HG02884 (cell line): Measurements from ENCODE around the gene ZNHIT1.
"Not testable (repeated sequence)": the region's sequence is repeated elsewhere in the genome, so short reads cannot be mapped to it uniquely, and the experiment has no call there.

Source experiments
- ATAC-seq: cut with Tn5 transposase; IDR thresholded peaks from one replicate; pipeline ENCODE4 v1.9.1; 2021; ENCODE audit warnings: mild to moderate bottlenecking, moderate library complexity; ENCODE audit not compliant: unreplicated experiment

Gene ZNHIT1

DNA sequence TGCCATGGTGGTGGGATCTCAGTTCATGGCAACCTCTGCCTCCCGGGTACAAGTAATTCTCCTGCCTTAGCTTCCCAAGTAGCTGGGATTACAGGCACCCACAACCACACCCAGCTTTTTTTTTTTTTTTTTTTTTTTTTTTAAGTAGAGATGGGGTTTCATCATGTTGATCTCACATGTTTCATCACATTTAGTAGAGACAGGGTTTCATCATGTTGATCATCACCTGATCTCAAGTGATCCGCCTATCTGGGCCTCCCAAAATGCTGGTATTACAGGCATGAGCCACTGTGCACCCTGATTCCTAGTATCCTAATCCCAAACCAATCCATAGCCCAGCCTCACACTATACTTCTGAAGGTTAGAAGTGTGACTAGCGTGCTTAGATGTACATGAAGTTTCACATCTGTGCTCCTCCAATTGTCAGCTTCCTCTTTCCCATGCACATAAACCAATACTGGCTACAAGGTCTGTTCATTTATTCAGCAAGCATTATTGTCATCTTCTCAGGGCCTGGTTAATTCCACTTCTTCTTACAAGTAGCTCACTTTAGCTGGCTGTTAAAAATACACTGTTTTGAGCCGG lies 31.0 kb upstream of the ZNHIT1 start:
- ATAC-seq: no peak

DNA sequence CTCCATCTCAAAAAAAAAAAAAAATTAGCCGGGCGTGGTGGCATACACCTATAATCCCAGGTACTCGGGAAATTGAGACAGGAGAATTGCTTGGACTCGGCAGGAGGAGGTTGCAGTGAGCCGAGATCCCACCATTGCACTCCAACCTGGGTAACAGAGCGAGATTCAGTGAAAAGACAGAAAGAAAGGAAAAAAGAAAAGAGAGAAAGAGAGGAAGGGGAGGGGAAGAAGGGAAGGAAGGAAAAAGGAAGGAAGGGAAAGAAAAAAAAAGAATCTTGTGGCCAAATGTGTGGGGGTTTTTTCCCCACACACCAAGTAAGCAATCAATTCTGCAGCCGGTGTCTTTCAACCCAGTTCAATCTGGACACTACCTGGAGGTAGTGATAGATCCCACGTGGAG lies 28.9 kb upstream of the ZNHIT1 start:
- no peak for ATAC-seq

DNA sequence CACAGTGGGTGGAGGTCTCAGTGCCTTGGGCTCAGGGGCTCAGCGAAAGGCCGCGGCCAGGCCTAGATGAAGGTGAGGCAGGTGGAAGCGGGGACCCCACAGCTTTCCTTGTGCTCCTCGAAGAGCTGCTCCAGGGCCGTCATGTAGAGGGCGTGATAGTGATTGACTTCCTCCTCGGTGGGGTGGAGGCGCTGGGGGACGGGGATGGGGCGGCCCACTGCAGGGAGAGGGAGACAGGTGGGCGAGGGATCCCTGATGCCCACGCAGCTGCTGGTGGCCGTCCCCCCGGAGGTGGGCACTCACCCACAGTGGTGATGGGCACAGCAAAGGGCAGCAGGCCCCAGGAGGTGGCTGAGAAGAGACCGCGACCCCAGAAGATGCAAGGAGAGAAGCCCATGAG lies 22.1 kb upstream of the ZNHIT1 start:
- no peak for ATAC-seq

DNA sequence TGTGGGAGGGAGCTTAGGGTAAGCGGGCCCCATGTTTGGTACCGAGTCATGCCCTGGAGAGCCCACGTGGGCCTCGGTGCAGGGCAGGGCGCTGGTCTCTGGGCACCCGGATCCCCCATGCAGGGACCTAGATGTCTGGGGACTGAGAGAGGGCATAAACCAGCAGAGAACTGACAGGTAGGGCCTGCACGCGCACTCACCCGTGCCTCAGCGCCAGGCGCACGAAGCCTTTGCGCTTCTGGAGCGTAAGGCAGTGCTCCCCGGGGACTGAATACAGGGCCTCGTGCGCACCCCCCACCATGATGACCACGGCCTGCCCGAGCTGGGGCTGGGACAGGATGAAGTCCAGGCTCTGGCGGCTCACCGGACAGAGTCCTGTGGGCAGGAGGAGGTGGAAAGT lies 20.0 kb upstream of the ZNHIT1 start:
- no peak for ATAC-seq

DNA sequence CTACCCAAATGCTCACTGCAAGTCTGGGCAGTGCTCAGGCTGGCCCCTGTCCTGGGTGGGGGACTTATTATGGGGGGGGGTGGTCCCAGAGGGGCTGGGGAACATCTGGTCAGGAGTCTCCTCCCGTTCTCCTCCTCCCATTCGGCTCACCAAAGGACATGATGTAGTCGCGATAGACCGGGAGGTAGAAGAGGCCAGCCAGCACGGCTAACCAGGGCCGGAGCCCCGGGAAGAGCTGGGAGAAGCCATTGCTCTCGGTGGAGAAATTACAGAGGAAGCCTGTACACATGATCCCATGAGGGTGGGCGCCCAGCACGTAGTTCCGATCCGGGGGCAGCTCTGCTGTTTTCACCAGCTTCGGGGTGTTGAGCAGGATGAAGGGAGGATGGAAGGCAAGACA lies 19.5 kb upstream of the ZNHIT1 start:
- ATAC-seq: no peak

DNA sequence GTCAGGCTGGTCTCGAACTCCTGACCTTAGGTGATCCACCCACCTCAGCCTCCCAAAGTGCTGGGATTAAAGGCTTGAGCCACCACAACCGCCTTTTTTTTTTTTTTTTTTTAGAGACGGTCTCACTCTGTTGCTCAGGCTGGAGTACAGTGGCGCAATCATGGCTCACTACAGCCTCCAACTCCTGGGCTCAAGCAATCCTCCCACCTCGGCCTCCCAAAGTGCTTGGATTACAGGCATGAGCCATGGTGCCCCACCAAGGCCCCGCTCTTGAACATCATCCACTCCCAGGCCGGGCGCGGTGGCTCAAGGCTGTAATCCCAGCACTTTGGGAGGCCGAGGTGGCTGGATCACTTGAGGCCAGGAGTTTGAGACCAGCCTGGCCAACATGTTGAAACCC lies 18.4 kb upstream of the ZNHIT1 start:
- ATAC-seq: not testable (repeated sequence)

DNA sequence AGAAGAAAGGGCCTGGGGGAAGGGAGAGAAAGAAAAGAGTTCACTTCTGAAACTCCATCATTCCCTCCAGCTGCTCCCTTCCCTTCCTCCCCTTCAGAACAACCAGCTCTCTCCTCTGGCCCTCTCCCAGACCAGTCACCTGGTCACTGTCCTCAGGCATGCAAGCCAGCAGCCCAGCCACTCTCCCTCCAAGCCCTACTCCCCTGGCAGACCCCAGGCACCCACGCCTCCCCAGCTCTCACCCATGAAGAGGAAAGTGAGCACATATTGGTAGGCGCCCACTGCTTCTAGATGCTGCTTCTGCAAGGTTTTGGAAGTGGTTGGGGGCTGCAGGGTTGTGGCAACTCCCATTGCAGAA lies 17.5 kb upstream of the ZNHIT1 start:
- no peak for ATAC-seq

DNA sequence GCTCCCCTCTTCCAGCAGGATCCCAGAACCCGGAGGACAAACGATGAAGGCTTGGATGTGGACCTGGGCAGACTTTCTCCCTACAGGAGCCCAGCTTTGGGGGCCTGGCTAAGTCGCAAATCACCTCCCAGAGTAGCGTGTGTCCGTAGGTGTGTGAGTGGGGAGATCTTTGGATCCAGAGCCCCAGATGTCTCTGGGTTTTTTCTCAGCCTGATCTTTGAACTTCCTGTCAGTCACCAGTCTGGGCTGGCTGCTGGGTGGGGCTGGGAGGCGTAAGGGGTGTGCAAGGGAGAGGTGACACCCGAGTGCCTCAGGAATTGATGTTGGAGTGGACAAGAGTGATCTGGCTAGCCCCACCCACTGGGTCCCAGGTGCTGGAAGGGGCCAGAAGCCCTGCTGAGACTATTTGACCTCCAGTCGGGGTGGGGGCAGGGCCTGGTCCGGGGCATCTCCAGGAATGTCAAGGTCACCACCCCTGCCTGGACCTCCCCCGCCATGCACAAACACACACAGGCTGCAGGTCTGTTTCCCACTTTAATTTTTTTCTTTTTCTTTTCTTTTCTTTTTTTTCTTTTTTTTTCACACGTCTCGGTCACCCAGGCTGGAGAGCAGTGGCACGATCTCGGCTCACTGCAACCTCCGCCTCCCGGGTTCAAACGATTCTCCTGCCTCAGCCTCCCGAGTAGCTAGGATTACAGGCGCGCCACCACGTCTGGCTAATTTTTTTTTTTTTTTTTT lies 16.9 kb upstream of the ZNHIT1 start, which contains the start of gene MOGAT3:
TSS of gene MOGAT3 (minus strand) at position 175 of the 738 bp plus-strand sequence. CDS start 182 bp downstream, outside the sequence.
- no peak for ATAC-seq

DNA sequence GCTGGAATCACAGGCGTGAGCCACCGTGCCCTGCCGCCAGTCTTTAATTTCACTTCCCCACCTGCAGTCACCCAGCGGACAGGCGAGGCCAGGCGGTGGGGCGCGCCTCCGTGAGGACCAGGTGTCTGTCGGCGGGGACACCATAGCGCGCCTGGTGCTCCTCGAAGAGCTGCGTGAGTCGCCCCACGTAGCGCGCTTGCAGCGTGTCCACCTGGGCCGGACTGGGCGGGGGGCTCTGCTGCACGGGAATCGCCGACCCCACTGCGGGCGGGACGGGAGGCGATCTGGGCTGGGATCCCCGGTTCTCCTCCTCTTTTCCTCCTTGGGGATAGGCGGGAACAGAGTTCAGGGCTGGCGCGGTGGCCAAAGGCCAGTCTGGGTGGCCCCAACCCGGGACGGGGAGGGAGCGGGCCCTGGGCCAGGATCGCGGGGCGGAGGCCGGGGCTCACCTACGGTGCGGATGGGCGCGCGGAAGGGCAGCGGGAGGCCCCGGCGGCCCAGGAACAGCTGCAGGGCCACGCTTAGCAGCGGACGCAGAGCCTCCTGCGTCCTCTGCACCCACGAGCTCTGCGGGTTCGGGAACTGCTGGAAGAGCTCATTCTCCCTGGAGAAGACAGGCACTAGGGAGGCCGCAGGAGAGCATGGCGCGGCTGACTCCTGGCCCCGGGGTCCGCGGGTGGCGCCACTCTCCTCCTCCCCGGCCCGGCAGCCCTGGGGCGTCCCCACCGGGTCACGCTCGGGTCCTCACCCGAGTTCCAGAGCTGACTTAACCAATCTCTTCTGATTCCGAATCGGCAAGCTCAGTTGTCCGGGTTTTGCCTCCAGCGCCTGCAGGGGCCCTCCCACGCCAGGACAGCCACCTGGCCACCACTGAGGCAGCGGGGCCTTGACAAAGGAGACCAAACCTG lies 16.0 kb upstream of the ZNHIT1 start:
- ATAC-seq: no peak

DNA sequence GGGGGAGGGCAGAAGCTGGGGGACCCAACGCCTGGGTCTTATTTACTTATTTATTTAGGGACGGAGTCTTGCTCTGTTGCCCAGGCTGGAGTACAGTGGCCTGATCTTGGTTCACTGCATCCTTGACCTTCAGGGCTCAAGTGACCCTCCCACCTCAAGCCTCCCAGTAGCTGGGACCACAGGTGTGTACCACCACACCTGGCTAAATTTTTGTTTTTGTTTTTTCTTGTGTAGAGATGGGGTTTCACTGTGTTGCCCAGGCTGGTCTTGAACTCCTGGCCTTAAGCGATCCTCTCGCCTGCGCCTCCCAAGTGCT lies 15.4 kb upstream of the ZNHIT1 start:
- ATAC-seq: no peak

DNA sequence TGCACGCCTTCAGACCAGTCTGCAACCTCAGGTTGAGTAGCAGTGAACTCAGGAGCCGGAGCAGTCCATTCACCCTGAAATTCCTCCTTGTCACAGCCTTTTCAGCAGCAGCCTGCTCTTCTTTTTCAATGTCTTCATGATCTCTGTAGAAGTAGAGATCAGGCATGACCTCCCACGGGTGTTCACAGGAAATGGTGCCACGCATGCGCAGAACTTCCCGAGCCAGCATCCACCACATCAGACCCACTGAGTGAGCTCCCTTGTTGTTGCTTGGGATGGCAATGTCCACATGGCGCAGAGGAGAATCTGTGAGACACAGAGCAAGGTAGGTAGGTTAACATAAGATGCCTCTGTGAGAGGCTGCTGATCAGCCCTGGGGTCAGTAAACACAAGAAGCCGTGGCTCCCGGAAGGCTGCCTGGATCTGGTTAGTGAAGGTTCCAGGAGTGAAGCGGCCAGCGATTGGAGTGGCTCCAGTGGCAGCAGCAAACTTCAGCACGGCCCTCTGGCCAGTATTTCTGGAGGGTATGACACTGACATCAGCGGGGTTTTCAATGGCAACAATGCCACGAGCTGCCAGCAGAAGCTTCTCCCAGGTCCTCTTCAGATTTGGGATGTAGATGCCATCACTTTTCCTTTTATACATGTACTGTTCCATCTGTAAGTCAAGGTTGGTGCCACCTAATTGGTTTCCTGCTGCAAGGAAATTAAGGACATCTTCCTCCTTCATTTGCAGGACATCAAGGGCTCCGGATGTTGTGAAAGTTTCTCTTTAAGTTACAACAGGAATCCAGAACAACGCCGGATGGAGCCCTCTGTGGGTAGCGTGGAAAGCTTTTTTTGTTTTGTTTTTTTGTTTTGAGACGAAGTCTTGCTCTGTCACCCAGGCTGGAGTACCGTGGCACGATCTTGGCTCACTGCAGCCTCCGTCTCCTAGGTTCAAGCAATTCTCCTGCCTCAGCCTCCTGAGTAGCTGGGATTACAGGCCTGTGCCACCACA lies 13.9 kb upstream of the ZNHIT1 start:
- not testable (repeated sequence) for ATAC-seq

DNA sequence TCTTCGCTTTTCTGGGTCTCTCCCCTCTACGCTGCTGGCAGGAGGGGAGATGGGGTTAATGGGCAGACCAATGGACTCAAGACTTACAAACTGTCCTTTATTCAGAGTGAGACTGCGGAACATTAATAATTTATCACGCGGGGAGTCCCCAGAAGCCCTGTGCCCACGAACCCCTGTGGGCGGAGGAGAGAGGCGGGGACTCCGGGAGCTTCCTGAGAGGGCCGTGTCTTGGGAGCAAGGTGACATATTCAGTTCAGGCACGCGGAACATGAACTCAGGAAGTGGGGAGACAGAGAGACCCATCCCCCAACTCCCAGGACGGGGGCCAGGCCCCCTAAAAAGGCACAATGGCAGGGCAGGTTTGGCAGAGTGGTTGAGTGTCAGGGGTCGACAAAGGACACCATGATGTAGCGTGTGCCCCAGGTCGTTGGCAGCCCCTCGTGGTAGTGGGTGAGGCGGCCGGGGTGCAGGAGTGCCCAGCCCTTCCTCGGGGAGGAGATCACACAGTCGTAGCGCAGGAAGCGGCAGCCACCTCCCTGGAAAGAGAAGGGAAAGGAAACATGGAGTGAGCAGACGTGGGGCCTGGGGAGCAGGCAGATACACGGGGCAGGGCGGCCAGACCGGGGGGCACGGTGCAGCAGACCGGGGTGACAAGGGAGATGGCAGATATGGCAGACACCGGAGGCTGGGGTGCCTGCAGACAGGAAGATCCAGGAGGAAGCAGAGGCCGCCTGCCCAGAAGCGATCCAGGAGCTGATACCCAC lies 11.9 kb upstream of the ZNHIT1 start:
- no peak for ATAC-seq

DNA sequence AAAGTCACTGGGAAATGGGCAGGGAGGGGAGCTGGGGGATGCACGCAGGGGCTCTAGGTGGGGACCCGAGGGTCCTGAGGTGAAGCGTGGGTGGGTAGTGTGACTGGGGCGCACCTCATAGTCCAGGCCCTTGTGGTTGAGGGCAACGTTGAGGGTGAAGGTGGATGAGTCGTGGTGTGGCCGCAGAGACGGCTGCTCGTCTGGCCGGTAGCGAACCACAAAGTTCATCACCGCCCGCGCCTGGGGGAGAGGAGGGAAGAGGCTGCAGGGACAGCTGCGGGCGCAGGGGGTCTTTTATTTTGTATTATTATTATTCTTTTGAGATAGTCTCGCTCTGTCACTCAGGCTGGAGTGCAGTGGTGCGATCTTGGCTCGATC lies 11.3 kb upstream of the ZNHIT1 start:
- ATAC-seq: no peak

DNA sequence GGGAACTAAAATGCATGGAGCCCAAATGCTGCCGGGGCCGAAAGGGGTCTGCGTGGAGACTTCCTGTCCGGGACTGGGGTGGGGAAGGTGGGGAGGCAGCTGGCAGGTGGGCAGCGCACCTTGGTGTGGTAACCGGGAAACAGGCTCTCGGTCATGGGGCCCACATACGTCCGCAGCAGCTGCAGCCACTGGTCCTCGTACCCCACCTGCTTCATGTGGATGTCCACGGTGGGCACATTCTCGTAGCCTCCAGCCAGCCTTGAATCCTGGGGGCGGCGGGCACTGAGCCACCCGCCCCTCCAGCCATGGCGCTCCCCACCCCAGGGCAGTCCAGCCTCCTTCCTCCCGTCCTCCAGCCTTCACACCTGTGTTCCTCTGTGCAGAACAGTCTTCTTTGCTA lies 10.5 kb upstream of the ZNHIT1 start:
- no peak for ATAC-seq

DNA sequence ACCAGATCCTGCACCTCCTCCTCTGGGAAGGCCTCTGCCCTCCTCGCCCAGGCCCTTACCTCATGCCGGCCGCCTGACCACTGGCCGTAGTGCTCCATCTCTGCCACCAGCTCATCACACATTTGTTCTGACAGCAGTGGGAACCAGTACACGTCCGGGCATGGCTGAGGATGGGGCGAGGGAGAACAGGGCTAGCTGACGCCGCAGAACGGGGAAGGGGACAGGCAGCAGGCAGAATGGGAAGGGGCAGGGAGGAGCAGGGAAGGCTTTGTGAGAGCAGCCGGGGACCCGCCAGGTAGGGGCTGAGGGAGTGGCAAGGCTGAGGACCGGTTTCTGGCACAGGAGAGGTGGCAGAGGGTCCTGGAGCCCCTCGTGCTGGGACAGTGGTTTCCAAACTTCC lies 9.2 kb upstream of the ZNHIT1 start:
- ATAC-seq: no peak

DNA sequence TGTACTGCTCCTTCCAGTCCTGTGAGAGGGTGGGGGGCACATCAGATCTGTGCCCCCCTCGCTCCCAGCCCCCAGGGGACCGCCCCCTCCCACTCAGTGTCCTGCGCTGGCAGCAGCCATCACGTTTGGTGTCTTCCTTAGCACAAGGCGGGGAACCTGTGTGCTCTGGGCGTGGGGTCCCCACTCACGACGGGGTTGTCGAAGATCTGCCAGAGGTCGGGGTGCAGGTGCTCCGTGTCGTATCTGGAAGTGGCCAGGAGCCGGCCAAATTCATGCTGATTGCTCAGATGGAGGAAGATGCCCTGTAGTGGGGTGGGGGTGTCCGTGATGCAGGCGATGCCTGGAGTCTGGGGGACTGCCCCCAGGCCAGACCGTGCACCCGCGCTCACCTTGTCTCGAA lies 7.8 kb upstream of the ZNHIT1 start:
- no peak for ATAC-seq

DNA sequence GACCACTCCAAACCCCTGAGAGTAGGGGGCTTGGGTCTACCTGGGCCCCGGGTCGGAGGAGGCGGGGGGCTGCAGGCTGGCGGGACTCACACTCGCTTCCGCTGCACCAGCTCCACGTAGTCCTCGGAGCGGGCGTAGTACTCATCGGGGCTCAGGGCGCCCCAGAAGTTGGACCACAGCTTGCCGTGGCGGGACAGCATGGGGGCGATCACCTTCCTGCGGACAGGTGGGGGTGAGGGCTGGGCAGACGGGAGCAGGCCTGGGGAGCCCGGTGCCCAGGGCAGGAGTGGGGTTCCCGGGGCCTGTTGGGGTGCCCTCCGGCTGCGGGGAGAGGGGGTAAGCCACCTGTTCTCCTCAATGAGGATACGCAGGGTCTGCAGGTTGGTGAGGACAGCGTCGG lies 6.5 kb upstream of the ZNHIT1 start:
- ATAC-seq: no peak

DNA sequence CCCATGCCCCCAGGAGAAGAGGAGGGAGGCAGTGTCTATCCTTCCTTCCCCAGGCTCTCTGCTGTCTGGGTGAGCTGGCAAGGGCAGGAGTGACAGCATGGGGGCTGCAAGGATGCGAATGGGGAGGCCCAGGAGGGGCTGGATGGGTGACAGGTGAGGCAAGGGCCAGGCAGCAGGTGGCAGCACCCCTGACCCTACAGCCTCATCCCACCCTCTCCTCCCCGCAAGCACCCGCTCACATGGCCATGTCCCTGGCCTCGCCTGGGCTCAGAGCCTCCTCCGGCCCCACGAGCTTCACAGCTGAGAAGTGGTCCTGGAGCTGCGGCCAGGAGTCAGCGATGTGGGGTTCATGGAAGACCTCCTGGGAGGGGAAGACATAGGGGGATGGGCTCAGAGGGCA lies 6.0 kb upstream of the ZNHIT1 start:
- ATAC-seq: no peak

DNA sequence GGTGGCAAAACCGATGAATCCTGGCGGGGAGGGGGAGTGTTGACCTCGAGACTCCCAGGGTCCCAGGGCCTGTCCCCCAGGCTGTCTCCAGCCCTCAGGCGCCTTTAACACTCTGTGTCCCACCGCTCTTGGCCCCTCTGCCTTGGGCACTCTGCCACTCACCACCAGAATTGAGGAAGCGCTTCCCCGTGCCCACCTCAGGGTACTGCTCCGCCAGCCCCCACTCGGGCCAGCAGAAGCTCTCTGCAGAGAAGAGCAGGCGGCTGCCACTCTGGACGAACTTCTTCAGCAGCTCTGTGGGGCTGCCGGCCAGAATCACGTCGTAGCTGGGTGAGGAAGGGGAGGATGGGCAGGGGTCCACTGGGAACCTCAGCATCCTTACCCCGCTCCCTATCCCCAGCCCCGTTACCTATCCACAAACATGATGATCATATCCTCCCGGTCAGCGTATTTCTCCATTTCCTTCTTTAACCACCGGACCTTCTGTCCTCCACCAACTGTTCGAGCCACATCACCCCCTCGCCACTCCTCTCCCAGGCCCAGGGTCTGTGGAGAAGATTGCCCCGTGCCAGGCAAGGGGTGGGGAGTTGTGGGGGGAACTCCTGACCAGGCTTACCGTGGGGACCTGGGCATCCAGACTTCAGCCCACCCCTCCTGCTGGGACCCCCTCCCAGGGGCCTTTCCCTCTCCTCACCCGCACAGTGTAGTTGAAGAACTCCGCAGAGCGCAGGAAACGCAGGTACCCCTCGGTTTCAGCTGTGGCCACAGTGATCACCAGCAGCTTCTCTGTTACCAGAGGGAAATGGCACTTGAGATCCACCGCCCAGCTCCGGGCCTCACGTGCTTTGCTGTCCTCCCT lies 1.7 kb upstream of the ZNHIT1 start:
- ATAC-seq: no peak
